ENCODE data around the gene ADAD2. TPM values are rescaled to one million over a fixed set of nuclear protein-coding genes. Genes with fewer than 3 reads are reported as not detected.

Gene ADAD2
- total RNA-seq, 4 donors from 2014 or later: 7.4 TPM; not detected in 3

DNA sequence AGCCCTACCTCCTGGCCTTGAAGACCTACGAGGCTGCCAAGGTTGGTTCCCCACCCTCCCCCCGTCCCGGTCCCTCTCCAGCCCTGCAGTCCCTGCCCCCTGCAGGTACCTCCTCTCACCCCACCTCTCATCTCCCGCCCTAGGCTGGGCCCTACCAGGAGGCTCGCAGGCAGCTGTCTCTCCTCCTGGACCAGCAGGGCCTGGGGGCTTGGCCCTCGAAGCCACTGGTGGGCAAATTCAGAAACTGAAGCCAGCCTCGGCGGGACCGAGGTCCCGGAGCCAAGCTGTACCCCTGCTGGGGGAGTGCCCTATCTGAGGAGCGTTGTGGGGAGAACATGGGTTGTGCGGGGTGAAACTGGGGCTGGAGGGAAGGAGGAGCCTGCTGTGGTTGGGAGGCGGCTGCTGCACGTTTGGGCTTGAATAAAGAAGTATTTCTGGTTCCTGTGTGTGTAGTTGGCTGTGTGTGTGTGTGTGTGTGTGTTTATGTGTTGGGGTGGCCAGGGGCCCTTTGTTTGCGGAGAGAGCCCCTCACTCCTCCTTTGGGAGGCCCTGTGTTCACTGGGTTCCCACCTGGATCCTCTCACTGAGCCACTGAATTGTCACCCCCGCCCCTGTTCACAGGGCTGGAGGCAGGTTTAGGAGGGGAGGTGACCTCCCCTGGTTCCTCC, 5.9 kb downstream of the ADAD2 start:
- WGBS, 2 donors (ENCODE audit: low coverage in 1 of 2): 72 to 78% methylated on average over 12 to 16 of the region's 16 CpGs
- DNase-seq: no peak
- Histone ChIP-seq H3K36me3 (no peaks in the 10 kb centered on the region), H3K4me3 (no peak overlapping the region), H3K4me1 (no peaks in the 10 kb centered on the region), H3K27me3 (no peaks in the 10 kb centered on the region), H3K27ac (no peak overlapping the region), H3K9me3 (no peaks in the 10 kb centered on the region)
- intact Hi-C loops (cut with DNase I; ENCODE audit: low total_unique reads) (no loop called here), in situ Hi-C loops (cut with MboI; ENCODE audit: low pct_ligation_motif_present in 1 of 4, low pct_unique_long_range_greater_than_20kb in 1 of 4, low sequenced_read_pairs in 3 of 4) (loop anchor here in 2 of 4 donors (25.0 kb wide), 2 partner anchors 235 to 385 kb away; partner anchors contain the start of genes HSBP1 (in 1 of the 2), NECAB2 (in 1 of the 2) and OSGIN1 (in 1 of the 2))
- no peak for TF ChIP-seq POLR2A (IDR thresholded peaks at IDR 0.05)

DNA sequence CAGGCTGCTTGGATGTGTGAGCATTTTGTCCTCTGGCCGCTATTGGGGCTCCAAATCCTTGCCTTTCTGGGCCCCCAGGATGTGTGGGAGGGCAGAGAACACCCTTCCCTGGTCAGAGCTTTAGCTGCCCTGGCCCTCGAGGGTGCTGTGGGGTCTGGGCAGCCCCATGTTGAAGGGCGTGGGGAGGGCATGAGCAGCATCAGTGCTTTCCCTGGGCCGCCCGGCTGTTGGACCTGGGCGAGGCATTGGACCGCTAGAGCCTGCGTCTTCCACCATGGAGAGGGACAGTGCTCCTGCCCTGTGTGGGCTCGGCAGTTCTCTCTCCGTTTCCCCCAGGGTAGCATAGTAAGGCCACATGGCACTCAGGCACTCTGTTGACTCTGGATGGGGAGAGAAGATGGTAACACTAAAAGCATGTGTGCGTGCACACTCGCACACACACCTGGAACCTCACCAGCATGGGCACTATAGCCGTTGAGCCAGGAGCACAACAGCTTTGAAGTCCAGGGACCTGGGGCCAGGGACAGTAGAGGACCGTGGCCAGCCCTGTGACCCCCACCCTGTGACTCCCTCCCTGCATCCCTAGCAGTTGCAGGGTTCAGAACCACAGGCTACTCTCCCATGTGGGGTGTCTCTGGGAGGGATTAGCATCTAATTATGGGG, 6.6 kb downstream of the ADAD2 start:
- Histone ChIP-seq H3K4me3 (no peak overlapping the region), H3K9me3 (no peaks in the 10 kb centered on the region), H3K36me3 (no peaks in the 10 kb centered on the region), H3K27me3 (no peaks in the 10 kb centered on the region), H3K27ac (no peak overlapping the region), H3K4me1 (no peaks in the 10 kb centered on the region)
- intact Hi-C loops (cut with DNase I; ENCODE audit: low total_unique reads) (no loop called here), in situ Hi-C loops (cut with MboI; ENCODE audit: low pct_ligation_motif_present in 1 of 4, low pct_unique_long_range_greater_than_20kb in 1 of 4, low sequenced_read_pairs in 3 of 4) (loop anchor here in 2 of 4 donors (25.0 kb wide), 2 partner anchors 235 to 385 kb away; partner anchors contain the start of genes HSBP1 (in 1 of the 2), NECAB2 (in 1 of the 2) and OSGIN1 (in 1 of the 2))
- WGBS, 2 donors (ENCODE audit: low coverage in 1 of 2): 82% methylated on average over 6 of the region's 14 CpGs; no CpG with 5 or more reads in 1 of the 2 donors
- TF ChIP-seq, protein P1, sequence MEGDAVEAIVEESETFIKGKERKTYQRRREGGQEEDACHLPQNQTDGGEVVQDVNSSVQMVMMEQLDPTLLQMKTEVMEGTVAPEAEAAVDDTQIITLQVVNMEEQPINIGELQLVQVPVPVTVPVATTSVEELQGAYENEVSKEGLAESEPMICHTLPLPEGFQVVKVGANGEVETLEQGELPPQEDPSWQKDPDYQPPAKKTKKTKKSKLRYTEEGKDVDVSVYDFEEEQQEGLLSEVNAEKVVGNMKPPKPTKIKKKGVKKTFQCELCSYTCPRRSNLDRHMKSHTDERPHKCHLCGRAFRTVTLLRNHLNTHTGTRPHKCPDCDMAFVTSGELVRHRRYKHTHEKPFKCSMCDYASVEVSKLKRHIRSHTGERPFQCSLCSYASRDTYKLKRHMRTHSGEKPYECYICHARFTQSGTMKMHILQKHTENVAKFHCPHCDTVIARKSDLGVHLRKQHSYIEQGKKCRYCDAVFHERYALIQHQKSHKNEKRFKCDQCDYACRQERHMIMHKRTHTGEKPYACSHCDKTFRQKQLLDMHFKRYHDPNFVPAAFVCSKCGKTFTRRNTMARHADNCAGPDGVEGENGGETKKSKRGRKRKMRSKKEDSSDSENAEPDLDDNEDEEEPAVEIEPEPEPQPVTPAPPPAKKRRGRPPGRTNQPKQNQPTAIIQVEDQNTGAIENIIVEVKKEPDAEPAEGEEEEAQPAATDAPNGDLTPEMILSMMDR (IDR thresholded peaks at IDR 0.05): no peak
- TF ChIP-seq EP300 (IDR thresholded peaks at IDR 0.05; ENCODE audit: low read depth): no peak
- TF ChIP-seq POLR2A (IDR thresholded peaks at IDR 0.05): no peak
- no peak for TF ChIP-seq POLR2AphosphoS5 (IDR thresholded peaks at IDR 0.05)
- DNase-seq: no peak

DNA sequence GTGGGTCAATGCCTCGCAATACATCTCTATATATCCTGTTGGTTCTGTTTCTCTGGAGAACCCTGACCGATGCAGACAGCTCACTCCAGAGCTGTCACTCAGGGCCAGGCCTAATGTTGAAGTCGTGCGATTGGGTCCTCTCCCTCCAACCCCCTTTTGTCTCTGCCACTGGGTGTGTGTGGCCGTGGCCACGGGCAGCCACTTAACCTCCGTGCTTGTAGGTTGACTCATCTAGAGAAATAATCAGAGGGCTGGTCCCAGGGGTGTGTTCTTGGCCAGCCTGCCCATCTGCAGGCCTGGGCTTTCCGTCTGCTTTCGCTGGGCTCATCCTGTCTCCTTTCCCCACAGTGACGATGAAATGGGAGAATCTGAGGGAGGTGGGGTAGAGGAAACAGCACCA, 7.4 kb downstream of the ADAD2 start:
- TF ChIP-seq EP300 (IDR thresholded peaks at IDR 0.05; ENCODE audit: low read depth): no peak
- no peak for TF ChIP-seq POLR2A (IDR thresholded peaks at IDR 0.05)
- TF ChIP-seq, protein P1 (IDR thresholded peaks at IDR 0.05): no peak
- no peak for TF ChIP-seq POLR2AphosphoS5 (IDR thresholded peaks at IDR 0.05)
- in situ Hi-C loops (cut with MboI; ENCODE audit: low pct_ligation_motif_present in 1 of 4, low pct_unique_long_range_greater_than_20kb in 1 of 4, low sequenced_read_pairs in 3 of 4): loop anchor here in 2 of 4 donors (25.0 kb wide), 2 partner anchors 236 to 386 kb away; partner anchors contain the start of genes HSBP1 (in 1 of the 2), NECAB2 (in 1 of the 2) and OSGIN1 (in 1 of the 2)

DNA sequence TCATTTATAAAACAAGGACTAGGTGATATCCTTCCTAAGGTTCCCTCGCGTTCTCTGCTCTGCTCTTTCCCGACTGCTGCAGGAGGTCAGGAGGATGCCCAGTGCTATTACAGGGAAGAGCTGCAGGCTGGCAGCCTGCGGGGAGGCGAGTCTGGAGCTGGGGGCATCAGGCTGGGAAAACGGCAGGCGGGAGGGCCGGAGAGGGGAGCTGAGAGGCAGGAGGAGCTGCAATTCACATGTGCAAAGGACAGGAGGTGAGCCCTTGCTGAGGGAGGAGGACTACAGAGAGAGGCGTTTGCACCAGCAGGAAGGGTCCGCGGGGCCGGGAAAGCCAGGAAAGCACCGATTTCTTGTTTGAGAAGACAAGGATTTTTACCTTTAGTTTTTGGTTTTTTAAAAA, 8.1 kb downstream of the ADAD2 start:
- Histone ChIP-seq H3K27ac (no peak overlapping the region), H3K36me3 (no peaks in the 10 kb centered on the region), H3K4me1 (no peaks in the 10 kb centered on the region), H3K27me3 (no peaks in the 10 kb centered on the region), H3K9me3 (no peaks in the 10 kb centered on the region), H3K4me3 (no peak overlapping the region)
- intact Hi-C loops (cut with DNase I; ENCODE audit: low total_unique reads): no loop called here
- no peak for DNase-seq
- in situ Hi-C loops (cut with MboI; ENCODE audit: low pct_ligation_motif_present in 1 of 4, low pct_unique_long_range_greater_than_20kb in 1 of 4, low sequenced_read_pairs in 3 of 4): loop anchor here in 2 of 4 donors (25.0 kb wide), 2 partner anchors 237 to 387 kb away; partner anchors contain the start of genes HSBP1 (in 1 of the 2), NECAB2 (in 1 of the 2) and OSGIN1 (in 1 of the 2)
- 71 to 79% methylated on average over 8 to 13 of the region's 13 CpGs for WGBS, 2 donors (ENCODE audit: low coverage in 1 of 2)
- TF ChIP-seq, protein P1 (IDR thresholded peaks at IDR 0.05): no peak
- no peak for TF ChIP-seq EP300 (IDR thresholded peaks at IDR 0.05; ENCODE audit: low read depth)
- TF ChIP-seq POLR2A (IDR thresholded peaks at IDR 0.05): no peak
- no peak for TF ChIP-seq POLR2AphosphoS5 (IDR thresholded peaks at IDR 0.05)

More for the DNA sequence above, 7.4 kb downstream of the ADAD2 start:
- H3K9me3 ChIP-seq: no peaks in the 10 kb centered on the region
- no peak for DNase-seq
- H3K4me3 ChIP-seq: no peak overlapping the region
- intact Hi-C loops (cut with DNase I; ENCODE audit: low total_unique reads): no loop called here
- WGBS, 2 donors (ENCODE audit: low coverage in 1 of 2): 72% methylated on average over 10 of the region's 10 CpGs; no CpG with 5 or more reads in 1 of the 2 donors
- no peaks in the 10 kb centered on the region for H3K4me1 ChIP-seq
- no peaks in the 10 kb centered on the region for H3K36me3 ChIP-seq
- no peak overlapping the region for H3K27ac ChIP-seq
- H3K27me3 ChIP-seq: no peaks in the 10 kb centered on the region
